CD8-positive, alpha-beta memory T cell (primary cell): ENCODE results near the gene RARRES2. TPM values are rescaled to one million over a fixed set of nuclear protein-coding genes. Genes with fewer than 3 reads are reported as not detected.

Experiments used
- CTCF ChIA-PET: fragments of 350-600 bp; sonication (Branson Sonifier 250); formaldehyde crosslinking; loops from one replicate; lab custom pipeline; 2021; ENCODE audit warnings: antibody characterized with exemption; lab: Charles Lee
- POLR2A ChIA-PET: fragments of 350-600 bp; sonication (Branson Sonifier 250); formaldehyde crosslinking; loops from one replicate; lab custom pipeline; 2021; ENCODE audit warnings: antibody characterized with exemption; lab: Charles Lee
- DNase-seq, 5 donors: peaks; one replicate each; pipeline versions ENCODE4 v3.0.0 to v3.0.0-alpha.2; 2020 to 2022; ENCODE audit warnings: mixed read lengths in 1 of 5
- H3K27ac ChIP-seq: one replicate; pipeline ENCODE4 v1.7.0; 2013; ENCODE audit warnings: low read depth, mild to moderate bottlenecking, low read length, moderate library complexity
- H3K27me3 ChIP-seq: 2 replicates; pipeline ENCODE4 v1.7.0; 2013; ENCODE audit warnings: low read length, mild to moderate bottlenecking; ENCODE audit not compliant: insufficient read depth, poor library complexity, severe bottlenecking
- H3K36me3 ChIP-seq: 2 replicates; pipeline ENCODE4 v1.7.0; 2013; ENCODE audit warnings: mild to moderate bottlenecking, low read length, moderate library complexity; ENCODE audit not compliant: insufficient read depth
- H3K4me1 ChIP-seq: 2 replicates; pipeline ENCODE4 v1.7.0; 2013; ENCODE audit warnings: mild to moderate bottlenecking, low read length, moderate library complexity; ENCODE audit not compliant: insufficient read depth
- H3K4me3 ChIP-seq: 2 replicates; pipeline ENCODE4 v1.7.0; 2013; ENCODE audit warnings: mild to moderate bottlenecking, low read length
- H3K9me3 ChIP-seq: 2 replicates; pipeline ENCODE4 v1.7.0; 2013; ENCODE audit warnings: mild to moderate bottlenecking, low read length
- H3K27ac Mint-ChIP-seq, 8 donors: one replicate each; pipeline ENCODE4 v1.8.0; 2020 to 2021; ENCODE audit warnings: mixed read lengths in 8 of 8, mild to moderate bottlenecking in 6 of 8, inconsistent platforms in 3 of 8, moderate library complexity in 3 of 8
- H3K27me3 Mint-ChIP-seq, 2 donors: one replicate each; pipeline ENCODE4 v1.8.0; 2020 to 2021; ENCODE audit warnings: mixed read lengths in 2 of 2, mild to moderate bottlenecking in 1 of 2, moderate library complexity in 1 of 2
- H3K36me3 Mint-ChIP-seq, 3 donors: one replicate each; pipeline ENCODE4 v1.8.0; 2020 to 2021; ENCODE audit warnings: mixed read lengths in 3 of 3, inconsistent platforms in 1 of 3, mild to moderate bottlenecking in 1 of 3
- H3K4me1 Mint-ChIP-seq, 3 donors: one replicate each; pipeline ENCODE4 v1.8.0; 2020 to 2021; ENCODE audit warnings: mixed read lengths in 3 of 3, inconsistent platforms in 1 of 3, mild to moderate bottlenecking in 1 of 3
- H3K4me3 Mint-ChIP-seq, 7 donors: one replicate each; pipeline ENCODE4 v1.8.0; 2020 to 2021; ENCODE audit warnings: mixed read lengths in 7 of 7, mild to moderate bottlenecking in 6 of 7, moderate library complexity in 4 of 7, inconsistent platforms in 2 of 7
- H3K9me3 Mint-ChIP-seq, 5 donors: one replicate each; pipeline ENCODE4 v1.8.0; 2020 to 2022; ENCODE audit warnings: mixed read lengths in 5 of 5, mild to moderate bottlenecking in 3 of 5, moderate library complexity in 2 of 5, inconsistent platforms in 1 of 5
- polyA plus RNA-seq: library from polyadenylated mRNA; unstranded; fragments of 300-500 nt; fragmentation: Illumina TruSeq; gene quantifications from one replicate; pipeline ENCODE4 v1.2.3, GENCODE V29; 2021
- total RNA-seq, 2 experiments: library from RNA; stranded (reverse); gene quantifications; one replicate each; pipeline ENCODE4 v1.2.3, GENCODE V29; 2021

The RARRES2 gene
- total and polyA plus RNA-seq, 3 experiments from 2014 or later, result not detected

- no peak overlapping the region for H3K4me3 ChIP-seq
- ChIA-PET CTCF (no interaction called here), POLR2A (no interaction called here)
- H3K27ac Mint-ChIP-seq, result no peak overlapping the region
- DNase-seq, result no peak
- H3K27me3 Mint-ChIP-seq, result peaks cover 31 to 32% of the 10 kb centered on the region in 2 donors
- peaks cover 0 to 9% (median 5%) of the 10 kb centered on the region in 5 donors for H3K9me3 Mint-ChIP-seq
- no peaks in the 10 kb centered on the region for H3K36me3 ChIP-seq
- no peak overlapping the region for H3K4me3 Mint-ChIP-seq
- peaks cover 0 to 20% (median 5%) of the 10 kb centered on the region in 3 donors for H3K4me1 Mint-ChIP-seq
- H3K27ac ChIP-seq, result no peak overlapping the region
- H3K4me1 ChIP-seq, result peaks cover 4% of the 10 kb centered on the region
- peaks cover 3% of the 10 kb centered on the region for H3K27me3 ChIP-seq
- H3K9me3 ChIP-seq, result no peaks in the 10 kb centered on the region
- peaks cover 3 to 16% (median 8%) of the 10 kb centered on the region in 3 donors for H3K36me3 Mint-ChIP-seq
These were observed 2.0 kb downstream of the RARRES2 start for GRCh38 chr7:150339409-150339809.

GRCh38 chr7:150338166-150338829 is 3.1 kb downstream of the RARRES2 start:
- DNase-seq, result no peak
- ChIA-PET CTCF (no interaction called here), POLR2A (no interaction called here)
- Histone ChIP-seq H3K27ac (no peak overlapping the region), H3K9me3 (no peaks in the 10 kb centered on the region), H3K4me1 (peaks cover 4% of the 10 kb centered on the region), H3K27me3 (peaks cover 3% of the 10 kb centered on the region), H3K4me3 (no peak overlapping the region), H3K36me3 (no peaks in the 10 kb centered on the region)
- no peak overlapping the region for H3K4me3 Mint-ChIP-seq
- H3K9me3 Mint-ChIP-seq, result peaks cover 0 to 2% (median 0%) of the 10 kb centered on the region in 5 donors
- H3K27ac Mint-ChIP-seq, result peak overlapping the region in 1 of 8 donors; percentile 43
- peaks cover 25% of the 10 kb centered on the region in 2 donors for H3K27me3 Mint-ChIP-seq
- H3K36me3 Mint-ChIP-seq, result peaks cover under 1 to 16% (median 3%) of the 10 kb centered on the region in 3 donors
- peaks cover 0 to 20% (median 5%) of the 10 kb centered on the region in 3 donors for H3K4me1 Mint-ChIP-seq

- Mint-ChIP-seq H3K27me3 (peaks cover 19 to 22% of the 10 kb centered on the region in 2 donors), H3K9me3 (no peaks in the 10 kb centered on the region), H3K4me1 (peaks cover 0 to 20% (median 5%) of the 10 kb centered on the region in 3 donors), H3K4me3 (no peak overlapping the region), H3K27ac (peak overlapping the region in 1 of 8 donors; percentile 43), H3K36me3 (peaks cover 0 to 16% (median 3%) of the 10 kb centered on the region in 3 donors)
- no peak overlapping the region for H3K27ac ChIP-seq
- peaks cover 4% of the 10 kb centered on the region for H3K4me1 ChIP-seq
- peaks cover 3% of the 10 kb centered on the region for H3K27me3 ChIP-seq
- H3K9me3 ChIP-seq, result no peaks in the 10 kb centered on the region
- ChIA-PET CTCF (interaction anchor here (1.6 kb wide), 1 partner anchor 16 kb away, joined by 4 read pairs; no protein-coding TSS in a partner anchor), POLR2A (no interaction called here)
- no peak for DNase-seq
- H3K36me3 ChIP-seq, result no peaks in the 10 kb centered on the region
- H3K4me3 ChIP-seq, result no peak overlapping the region
These were observed 3.8 kb downstream of the RARRES2 start for GRCh38 chr7:150337659-150338081.

GRCh38 chr7:150337179-150337578 is 4.2 kb downstream of the RARRES2 start:
- peaks cover 14 to 17% of the 10 kb centered on the region in 2 donors for H3K27me3 Mint-ChIP-seq
- Histone ChIP-seq H3K27ac (no peak overlapping the region), H3K27me3 (peaks cover 3% of the 10 kb centered on the region), H3K9me3 (no peaks in the 10 kb centered on the region), H3K4me3 (no peak overlapping the region), H3K4me1 (peaks cover 4% of the 10 kb centered on the region), H3K36me3 (no peaks in the 10 kb centered on the region)
- peaks cover 0 to 19% (median 5%) of the 10 kb centered on the region in 3 donors for H3K4me1 Mint-ChIP-seq
- H3K9me3 Mint-ChIP-seq, result no peaks in the 10 kb centered on the region
- no peak overlapping the region for H3K4me3 Mint-ChIP-seq
- CTCF ChIA-PET, result interaction anchor here (1.6 kb wide), 1 partner anchor 16 kb away, joined by 4 read pairs; no protein-coding TSS in a partner anchor
- POLR2A ChIA-PET, result no interaction called here
- no peak for DNase-seq
- H3K27ac Mint-ChIP-seq, result no peak overlapping the region
- peaks cover 0 to 16% (median 3%) of the 10 kb centered on the region in 3 donors for H3K36me3 Mint-ChIP-seq

GRCh38 chr7:150336746-150337145 is 4.7 kb downstream of the RARRES2 start:
- peaks cover 10 to 13% of the 10 kb centered on the region in 2 donors for H3K27me3 Mint-ChIP-seq
- H3K36me3 Mint-ChIP-seq, result peaks cover 0 to 16% (median 3%) of the 10 kb centered on the region in 3 donors
- peaks cover 3% of the 10 kb centered on the region for H3K27me3 ChIP-seq
- no peaks in the 10 kb centered on the region for H3K36me3 ChIP-seq
- no peak overlapping the region for H3K27ac ChIP-seq
- H3K4me1 Mint-ChIP-seq, result peaks cover 0 to 15% (median 2%) of the 10 kb centered on the region in 3 donors
- H3K9me3 ChIP-seq, result no peaks in the 10 kb centered on the region
- peaks cover 4% of the 10 kb centered on the region for H3K4me1 ChIP-seq
- ChIA-PET POLR2A (no interaction called here), CTCF (interaction anchor here (1.6 kb wide), 1 partner anchor 16 kb away, joined by 4 read pairs; no protein-coding TSS in a partner anchor)
- no peak for DNase-seq
- H3K4me3 Mint-ChIP-seq, result peak overlapping the region in 1 of 7 donors; percentile 61
- no peaks in the 10 kb centered on the region for H3K9me3 Mint-ChIP-seq
- no peak overlapping the region for H3K27ac Mint-ChIP-seq
- no peak overlapping the region for H3K4me3 ChIP-seq

- H3K27me3 ChIP-seq, result peaks cover 3% of the 10 kb centered on the region
- no peak overlapping the region for H3K4me3 Mint-ChIP-seq
- no peaks in the 10 kb centered on the region for H3K9me3 Mint-ChIP-seq
- no peaks in the 10 kb centered on the region for H3K36me3 ChIP-seq
- peaks cover 7 to 9% of the 10 kb centered on the region in 2 donors for H3K27me3 Mint-ChIP-seq
- H3K4me1 ChIP-seq, result peaks cover 4% of the 10 kb centered on the region
- H3K4me1 Mint-ChIP-seq, result peaks cover 0 to 11% (median 1%) of the 10 kb centered on the region in 3 donors
- CTCF ChIA-PET, result interaction anchor here (1.0 kb wide), 1 partner anchor 593 kb away, joined by 3 read pairs; no protein-coding TSS in a partner anchor
- H3K9me3 ChIP-seq, result no peaks in the 10 kb centered on the region
- H3K27ac ChIP-seq, result no peak overlapping the region
- DNase-seq, result no peak
- H3K4me3 ChIP-seq, result no peak overlapping the region
- peak overlapping the region in 1 of 8 donors; percentile 27 for H3K27ac Mint-ChIP-seq
- POLR2A ChIA-PET, result no interaction called here
- peaks cover 0 to 24% (median 5%) of the 10 kb centered on the region in 3 donors for H3K36me3 Mint-ChIP-seq
These were observed 5.7 kb downstream of the RARRES2 start for GRCh38 chr7:150335774-150336112.

GRCh38 chr7:150335108-150335773 is 6.2 kb downstream of the RARRES2 start:
- ChIA-PET POLR2A (no interaction called here), CTCF (interaction anchor here (1.0 kb wide), 1 partner anchor 594 kb away, joined by 3 read pairs; no protein-coding TSS in a partner anchor)
- peak overlapping the region in 1 of 8 donors; percentile 27 for H3K27ac Mint-ChIP-seq

More at GRCh38 chr7:150335108-150335773, 6.2 kb downstream of the RARRES2 start:
- H3K4me1 ChIP-seq, result peaks cover 3% of the 10 kb centered on the region
- Mint-ChIP-seq H3K9me3 (no peaks in the 10 kb centered on the region), H3K27me3 (peaks cover 5 to 7% of the 10 kb centered on the region in 2 donors), H3K36me3 (peaks cover 0 to 25% (median 5%) of the 10 kb centered on the region in 3 donors), H3K4me3 (no peak overlapping the region), H3K4me1 (peaks cover 0 to 7% (median 0%) of the 10 kb centered on the region in 3 donors)
- peaks cover 2% of the 10 kb centered on the region for H3K27me3 ChIP-seq
- H3K36me3 ChIP-seq, result peaks cover 3% of the 10 kb centered on the region
- H3K9me3 ChIP-seq, result no peaks in the 10 kb centered on the region
- H3K4me3 ChIP-seq, result no peak overlapping the region
- H3K27ac ChIP-seq, result no peak overlapping the region
- DNase-seq, result no peak
